Lower leg skin (tissue), 4 donors: Measurements from ENCODE around the gene PLEKHO2. TPM values are rescaled to one million over a fixed set of nuclear protein-coding genes. Genes with fewer than 3 reads are reported as not detected.

Source experiments
- DNase-seq, 2 donors: peaks; one replicate each; pipeline ENCODE4 v3.0.0-alpha.2; 2019; ENCODE audit warnings: low spot score in 2 of 2
- H3K4me3 ChIP-seq: fragments of 200-600 bp; sonication (generic); 2 replicates; pipeline ENCODE4 v1.5.1; 2017; ENCODE audit warnings: mild to moderate bottlenecking, low read depth; ENCODE audit not compliant: poor library complexity, severe bottlenecking
- POLR2A ChIP-seq, 2 donors: fragments of 450-650 bp; IDR thresholded peaks; one replicate each; pipeline ENCODE4 v1.6.1; 2016 to 2017; ENCODE audit warnings: antibody characterized with exemption in 2 of 2, mild to moderate bottlenecking in 1 of 2, moderate library complexity in 1 of 2
- WGBS, 2 donors: methylation state at CpG; one replicate each; pipeline ENCODE4 v1.1.5; 2018; 5-methylcytosine and 5-hydroxymethylcytosine counted together
- intact Hi-C: fragments of 100-400 bp; cut with DNase I; formaldehyde crosslinking; loops from one replicate; pipeline ENCODE4 v1.15.0; 2023; ENCODE audit warnings: low total_unique reads
- total RNA-seq, 4 donors: library from RNA; depleted of rRNA; stranded (reverse); fragments of >200 nt; gene quantifications; one replicate each; pipeline ENCODE4 v1.1.0, GENCODE V29; 2016
- TF ChIP-seq, protein P1 (sequence below), 3 donors: fragments of 450-650 bp; IDR thresholded peaks; one replicate each; pipeline ENCODE4 v1.5.1; 2016; ENCODE audit warnings: antibody characterized with exemption in 3 of 3, mild to moderate bottlenecking in 3 of 3, moderate library complexity in 2 of 3

Gene PLEKHO2
- total RNA-seq, 4 donors from 2014 or later: 5.7 to 15.6 (median 7.3) TPM

DNA sequence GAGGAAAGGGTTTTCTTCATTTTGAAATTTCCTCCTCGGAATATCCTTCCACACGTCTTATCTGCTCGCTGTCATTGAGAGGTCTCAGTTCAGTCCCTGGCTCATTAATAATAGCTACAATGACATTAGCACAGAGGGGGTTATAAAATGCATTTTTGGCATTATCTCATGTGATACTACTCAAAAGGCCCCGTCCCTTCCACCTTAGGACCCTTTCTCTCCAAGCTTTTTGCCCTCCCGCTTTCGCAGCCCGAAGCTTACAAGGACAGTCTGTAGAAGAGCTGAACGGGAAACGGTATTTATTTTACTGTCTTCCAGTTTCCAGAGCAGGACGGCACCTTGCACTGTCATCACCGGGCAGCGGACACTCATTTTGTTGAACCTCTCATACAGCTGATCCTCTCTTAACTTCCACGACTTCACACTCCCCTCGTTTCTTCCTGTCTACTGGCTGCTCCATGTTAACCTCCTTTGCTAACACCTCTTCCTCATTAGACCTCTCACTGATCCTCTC lies 5.6 kb upstream of the PLEKHO2 start:
- TF ChIP-seq, protein P1, sequence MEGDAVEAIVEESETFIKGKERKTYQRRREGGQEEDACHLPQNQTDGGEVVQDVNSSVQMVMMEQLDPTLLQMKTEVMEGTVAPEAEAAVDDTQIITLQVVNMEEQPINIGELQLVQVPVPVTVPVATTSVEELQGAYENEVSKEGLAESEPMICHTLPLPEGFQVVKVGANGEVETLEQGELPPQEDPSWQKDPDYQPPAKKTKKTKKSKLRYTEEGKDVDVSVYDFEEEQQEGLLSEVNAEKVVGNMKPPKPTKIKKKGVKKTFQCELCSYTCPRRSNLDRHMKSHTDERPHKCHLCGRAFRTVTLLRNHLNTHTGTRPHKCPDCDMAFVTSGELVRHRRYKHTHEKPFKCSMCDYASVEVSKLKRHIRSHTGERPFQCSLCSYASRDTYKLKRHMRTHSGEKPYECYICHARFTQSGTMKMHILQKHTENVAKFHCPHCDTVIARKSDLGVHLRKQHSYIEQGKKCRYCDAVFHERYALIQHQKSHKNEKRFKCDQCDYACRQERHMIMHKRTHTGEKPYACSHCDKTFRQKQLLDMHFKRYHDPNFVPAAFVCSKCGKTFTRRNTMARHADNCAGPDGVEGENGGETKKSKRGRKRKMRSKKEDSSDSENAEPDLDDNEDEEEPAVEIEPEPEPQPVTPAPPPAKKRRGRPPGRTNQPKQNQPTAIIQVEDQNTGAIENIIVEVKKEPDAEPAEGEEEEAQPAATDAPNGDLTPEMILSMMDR (IDR thresholded peaks at IDR 0.05): no peak
- TF ChIP-seq POLR2A (IDR thresholded peaks at IDR 0.05): no peak
- WGBS, 2 donors: 35 to 51% methylated on average over 14 of the region's 14 CpGs
- no peak overlapping the region for H3K4me3 ChIP-seq
- intact Hi-C loops: no loop called here
- DNase-seq: no peak

DNA sequence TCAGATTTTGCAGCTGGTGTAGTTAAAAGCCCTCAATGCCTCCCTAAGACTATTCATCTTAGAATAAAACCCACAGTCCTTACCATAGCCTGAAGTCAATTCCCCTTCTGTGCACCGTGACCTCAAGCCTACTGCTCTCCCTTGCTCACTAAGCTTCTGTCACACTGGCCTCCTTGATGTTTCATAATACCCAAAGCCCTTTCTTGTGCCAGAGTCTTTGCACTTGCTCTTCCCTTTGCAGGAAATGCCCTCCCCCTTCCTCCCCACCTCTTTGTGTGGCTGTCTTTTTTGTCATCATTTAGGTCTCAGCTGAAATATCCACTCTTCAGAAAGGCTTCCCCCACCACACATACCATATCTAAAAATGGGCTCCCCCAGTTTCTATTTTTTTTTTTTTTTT lies 4.2 kb upstream of the PLEKHO2 start:
- 65 to 88% methylated on average over 1 of the region's 1 CpG for WGBS, 2 donors
- intact Hi-C loops: no loop called here
- DNase-seq: no peak
- TF ChIP-seq POLR2A (IDR thresholded peaks at IDR 0.05): no peak
- TF ChIP-seq, protein P1 (IDR thresholded peaks at IDR 0.05): no peak
- H3K4me3 ChIP-seq: no peak overlapping the region

DNA sequence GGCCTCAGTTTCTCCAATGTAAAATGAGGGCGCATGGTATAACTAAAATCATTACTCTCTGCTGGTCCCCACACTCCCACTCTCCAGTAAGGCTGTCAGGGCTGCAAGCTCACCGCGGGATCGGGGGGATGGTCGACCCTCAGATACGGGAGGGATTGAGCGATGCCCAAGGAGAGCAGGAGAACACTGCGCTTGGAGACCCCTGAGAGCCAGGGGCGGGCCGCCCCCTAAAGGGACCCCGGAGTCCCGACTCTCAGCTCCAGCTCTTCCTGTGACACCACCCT lies 713 bp upstream of the PLEKHO2 start:
- peak overlapping the region; percentile 39 for H3K4me3 ChIP-seq
- intact Hi-C loops: no loop called here
- no peak for TF ChIP-seq POLR2A (IDR thresholded peaks at IDR 0.05)
- TF ChIP-seq, protein P1 (IDR thresholded peaks at IDR 0.05): no peak
- DNase-seq: no peak
- 0 to 6% methylated on average over 9 to 11 of the region's 12 CpGs for WGBS, 2 donors

DNA sequence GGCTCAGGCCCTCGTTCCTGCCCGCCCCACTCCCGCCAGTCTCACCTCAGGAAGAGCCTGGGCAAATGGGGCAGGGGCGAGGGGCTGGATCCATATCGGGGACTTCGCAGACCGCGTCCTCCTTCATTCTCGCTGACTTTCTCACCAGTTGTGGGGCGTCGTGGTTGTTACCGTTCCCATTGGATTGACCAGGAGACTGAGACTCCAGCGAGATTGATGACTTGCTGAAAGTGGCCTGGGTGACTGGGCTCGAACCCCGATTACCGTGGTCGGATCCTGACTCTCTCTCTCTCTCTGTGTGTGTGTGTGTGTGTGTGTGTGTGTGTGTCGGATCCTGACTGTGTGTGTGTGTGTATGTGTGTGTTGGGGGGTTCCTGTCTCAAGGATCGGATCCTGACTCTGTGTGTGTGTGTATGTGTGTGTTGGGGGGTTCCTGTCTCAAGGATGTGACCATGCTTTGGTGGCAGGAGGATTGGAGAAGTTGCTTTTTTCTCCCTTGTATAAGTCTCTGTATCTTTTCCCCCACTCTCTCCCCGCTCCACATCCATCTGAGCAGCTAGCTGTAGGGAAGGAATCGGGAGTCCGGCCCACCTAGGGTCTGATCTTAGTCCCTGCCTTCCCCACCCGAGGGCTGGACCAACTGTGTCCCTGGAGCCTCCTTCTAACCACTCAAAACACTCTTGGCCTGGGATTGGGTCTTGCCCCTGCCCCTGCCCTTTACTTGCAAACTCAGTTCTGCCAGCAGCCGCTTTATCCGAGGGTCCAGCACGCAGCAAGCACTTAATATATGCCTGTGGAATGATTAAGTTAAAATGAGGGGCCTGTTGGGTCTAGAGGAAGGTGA lies 603 bp downstream of the PLEKHO2 start:
- intact Hi-C loops: no loop called here
- 5 to 10% methylated on average over 23 to 24 of the region's 26 CpGs for WGBS, 2 donors
- DNase-seq: no peak
- peak overlapping the region; percentile 67 for H3K4me3 ChIP-seq
- TF ChIP-seq POLR2A (IDR thresholded peaks at IDR 0.05): no peak
- TF ChIP-seq, protein P1 (IDR thresholded peaks at IDR 0.05): no peak

DNA sequence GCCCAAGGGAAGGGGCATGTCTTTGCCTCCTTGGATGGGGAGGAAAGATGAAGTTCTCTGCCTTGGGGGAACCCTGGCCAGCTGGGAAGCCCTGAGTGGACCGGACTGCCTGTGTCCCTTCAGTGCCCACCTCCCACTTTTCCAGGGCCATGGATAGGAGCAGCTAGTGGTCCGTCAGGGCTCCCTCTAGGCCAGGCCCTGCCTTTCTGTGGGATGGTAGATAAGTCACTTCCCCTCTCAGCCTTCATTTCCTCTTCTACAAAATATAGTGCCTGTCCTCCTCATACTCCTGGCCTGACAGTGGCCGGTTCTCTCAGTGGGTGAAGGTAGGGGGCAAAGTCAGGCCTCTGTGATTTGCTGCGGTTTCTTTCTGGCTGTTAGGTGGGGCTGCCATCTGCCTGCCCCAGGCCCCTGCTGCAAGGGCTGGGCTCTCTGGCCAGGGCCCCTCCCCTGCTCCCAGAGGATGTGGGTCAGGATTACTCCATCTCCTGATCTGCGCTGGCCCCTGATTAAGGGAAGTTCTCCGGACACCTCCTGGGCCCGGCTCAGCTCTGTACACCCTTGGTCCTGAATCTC lies 1.4 kb downstream of the PLEKHO2 start:
- DNase-seq: peak; percentile 73 to 95
- WGBS, 2 donors: 35 to 39% methylated on average over 7 of the region's 7 CpGs
- TF ChIP-seq POLR2A (IDR thresholded peaks at IDR 0.05): no peak
- TF ChIP-seq, protein P1 (IDR thresholded peaks at IDR 0.05): no peak
- H3K4me3 ChIP-seq: peak overlapping the region; percentile 67
- intact Hi-C loops: no loop called here
